Kidney (tissue), 14 donors: ENCODE measurements around the gene NFE2L2. TPM values are rescaled to one million over a fixed set of nuclear protein-coding genes. Genes with fewer than 3 reads are reported as not detected.
"Not testable (repeated sequence)": the region's sequence is repeated elsewhere in the genome, so short reads cannot be mapped to it uniquely, and the experiment has no call there.

Experiments used
- DNase-seq, 5 donors: peaks; one replicate each; pipeline ENCODE4 v3.0.0-alpha.2; 2013 to 2020
- FAIRE-seq: peaks from 2 replicates; lab custom pipeline; 2012; peaks lifted over from hg19 to GRCh38; lab: Jason Lieb, UNC
- H3K27ac ChIP-seq, 2 donors: one replicate each; pipeline ENCODE4 v1.7.0; 2013; ENCODE audit warnings: low read depth in 2 of 2, low read length in 2 of 2, inconsistent platforms in 1 of 2
- H3K27me3 ChIP-seq: one replicate; pipeline ENCODE4 v1.7.1; 2013; ENCODE audit warnings: low read length, inconsistent platforms; ENCODE audit not compliant: control insufficient read depth, insufficient read depth
- H3K36me3 ChIP-seq, 3 donors: one replicate each; pipeline versions ENCODE4 v1.7.0 to v1.7.1; 2013; ENCODE audit warnings: low read length in 3 of 3, control low read depth in 1 of 3, inconsistent platforms in 1 of 3; ENCODE audit not compliant: insufficient read depth in 3 of 3, control insufficient read depth in 2 of 3
- H3K4me1 ChIP-seq, 3 donors: one replicate each; pipeline versions ENCODE4 v1.7.0 to v1.7.1; 2013; ENCODE audit warnings: low read length in 3 of 3, inconsistent platforms in 1 of 3, low read depth in 1 of 3; ENCODE audit not compliant: control insufficient read depth in 2 of 3, insufficient read depth in 2 of 3
- H3K4me3 ChIP-seq, 3 donors: one replicate each; pipeline versions ENCODE4 v1.7.0 to v1.8.1; 2013; ENCODE audit warnings: low read length in 3 of 3, control low read depth in 1 of 3, inconsistent platforms in 1 of 3
- H3K9ac ChIP-seq, 3 donors: one replicate each; pipeline versions ENCODE4 v1.7.0 to v1.7.1; 2013; ENCODE audit warnings: low read length in 3 of 3, control low read depth in 1 of 3, inconsistent platforms in 1 of 3
- H3K9me3 ChIP-seq, 3 donors: one replicate each; pipeline versions ENCODE4 v1.7.0 to v1.7.1; 2013; ENCODE audit warnings: low read length in 3 of 3, control low read depth in 1 of 3, inconsistent platforms in 1 of 3; ENCODE audit not compliant: control insufficient read depth in 2 of 3, insufficient read depth in 1 of 3
- intact Hi-C: fragments of 100-400 bp; cut with DNase I; formaldehyde crosslinking; loops from one replicate; pipeline ENCODE4 v1.11.1; 2022
- polyA plus RNA-seq: library from polyadenylated mRNA; stranded (reverse); fragments of 350-450 nt; fragmentation: Illumina TruSeq; extraction: RNeasy Lipid Tissue Mini Kit (QIAGEN cat#74804); gene quantifications from one replicate; pipeline ENCODE4 v1.2.3, GENCODE V29; 2014; ENCODE audit warnings: low read depth, low replicate concordance; ENCODE audit not compliant: insufficient read depth
- total RNA-seq: library from RNA; stranded (reverse); fragmentation: NEBNext Ultra II Directional; extraction: Animal tissue kit (Norgen Biotek cat#: 25700); gene quantifications from one replicate; pipeline ENCODE4 v1.2.1, GENCODE V29; 2021
- TF ChIP-seq, protein P1 (sequence below): IDR thresholded peaks from 3 replicates; pipeline ENCODE4 v1.5.1; 2012; ENCODE audit warnings: mild to moderate bottlenecking, moderate library complexity, borderline replicate concordance; ENCODE audit not compliant: insufficient read depth; ENCODE audit errors: extremely low read depth
- donor health status: control.
- donor health status: control.
- donor health status: control.
- donor health status: control.
- donor health status: control.
- donor health status: DM: yes; HTN: yes; CAD: no.
- donor health status: Normal renal cell carcinoma (clear cell type).

The NFE2L2 gene
- total and polyA plus RNA-seq, 2 donors from 2014 or later = 105 to 149 TPM

DNA sequence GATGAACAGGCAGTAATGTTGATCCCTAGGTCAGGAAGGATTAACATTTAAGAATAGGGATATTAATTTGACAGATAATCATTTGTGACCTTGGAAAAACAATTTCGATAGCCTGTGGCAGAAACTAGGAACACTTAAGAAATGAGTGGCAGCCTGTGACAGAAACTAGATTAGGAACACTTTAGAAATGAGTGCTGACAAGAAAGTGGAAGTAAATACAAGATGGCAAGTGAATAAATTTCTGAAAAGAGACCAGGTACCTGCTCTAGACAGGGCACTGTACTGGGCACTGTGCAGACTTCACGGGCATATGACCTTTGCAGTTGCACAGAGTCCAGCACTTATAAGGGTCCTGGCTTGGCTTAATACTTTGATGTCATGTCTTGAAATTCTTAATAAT lies 57.4 kb downstream of the NFE2L2 start:
- H3K36me3 ChIP-seq = no peaks in the 10 kb centered on the region
- no peak overlapping the region for H3K9ac ChIP-seq
- TF ChIP-seq, protein P1, sequence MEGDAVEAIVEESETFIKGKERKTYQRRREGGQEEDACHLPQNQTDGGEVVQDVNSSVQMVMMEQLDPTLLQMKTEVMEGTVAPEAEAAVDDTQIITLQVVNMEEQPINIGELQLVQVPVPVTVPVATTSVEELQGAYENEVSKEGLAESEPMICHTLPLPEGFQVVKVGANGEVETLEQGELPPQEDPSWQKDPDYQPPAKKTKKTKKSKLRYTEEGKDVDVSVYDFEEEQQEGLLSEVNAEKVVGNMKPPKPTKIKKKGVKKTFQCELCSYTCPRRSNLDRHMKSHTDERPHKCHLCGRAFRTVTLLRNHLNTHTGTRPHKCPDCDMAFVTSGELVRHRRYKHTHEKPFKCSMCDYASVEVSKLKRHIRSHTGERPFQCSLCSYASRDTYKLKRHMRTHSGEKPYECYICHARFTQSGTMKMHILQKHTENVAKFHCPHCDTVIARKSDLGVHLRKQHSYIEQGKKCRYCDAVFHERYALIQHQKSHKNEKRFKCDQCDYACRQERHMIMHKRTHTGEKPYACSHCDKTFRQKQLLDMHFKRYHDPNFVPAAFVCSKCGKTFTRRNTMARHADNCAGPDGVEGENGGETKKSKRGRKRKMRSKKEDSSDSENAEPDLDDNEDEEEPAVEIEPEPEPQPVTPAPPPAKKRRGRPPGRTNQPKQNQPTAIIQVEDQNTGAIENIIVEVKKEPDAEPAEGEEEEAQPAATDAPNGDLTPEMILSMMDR = no peak
- intact Hi-C loops = no loop called here
- no peak overlapping the region for H3K4me3 ChIP-seq
- no peaks in the 10 kb centered on the region for H3K27me3 ChIP-seq
- no peak overlapping the region for H3K27ac ChIP-seq
- DNase-seq = no peak
- H3K4me1 ChIP-seq = peaks cover 0 to 8% (median 0%) of the 10 kb centered on the region in 3 donors
- no peak for FAIRE-seq
- H3K9me3 ChIP-seq = no peaks in the 10 kb centered on the region

DNA sequence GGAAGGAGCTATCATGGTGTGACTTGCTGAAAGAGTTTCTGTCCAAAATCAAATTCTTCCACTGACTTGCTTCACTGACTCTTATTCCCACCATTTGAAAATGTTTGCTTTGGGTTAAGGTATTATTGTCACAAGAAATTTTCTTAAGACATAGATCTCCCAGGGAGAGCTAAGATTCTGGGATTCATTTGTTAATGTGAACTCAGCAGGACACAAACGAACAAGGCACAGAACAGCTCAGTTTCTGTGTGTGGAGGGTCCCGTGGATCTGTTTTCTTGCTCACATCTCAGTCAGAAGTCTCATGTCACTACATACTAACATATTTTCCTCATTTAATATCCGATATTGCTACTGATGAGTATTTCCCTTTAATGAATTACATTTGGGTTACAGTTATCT lies 60.1 kb downstream of the NFE2L2 start:
- TF ChIP-seq, protein P1 = no peak
- intact Hi-C loops = no loop called here
- H3K9ac ChIP-seq = no peak overlapping the region
- DNase-seq (no peak), FAIRE-seq (no peak)
- no peaks in the 10 kb centered on the region for H3K36me3 ChIP-seq
- no peaks in the 10 kb centered on the region for H3K9me3 ChIP-seq
- no peaks in the 10 kb centered on the region for H3K4me1 ChIP-seq
- H3K4me3 ChIP-seq = no peak overlapping the region
- H3K27me3 ChIP-seq = no peaks in the 10 kb centered on the region
- H3K27ac ChIP-seq = no peak overlapping the region

- TF ChIP-seq, protein P1 = no peak
- no peak overlapping the region for H3K9ac ChIP-seq
- H3K36me3 ChIP-seq = no peaks in the 10 kb centered on the region
- H3K9me3 ChIP-seq = no peaks in the 10 kb centered on the region
- H3K27ac ChIP-seq = no peak overlapping the region
- intact Hi-C loops = no loop called here
- H3K27me3 ChIP-seq = no peaks in the 10 kb centered on the region
- DNase-seq = no peak
- FAIRE-seq = no peak
- H3K4me3 ChIP-seq = no peak overlapping the region
- no peaks in the 10 kb centered on the region for H3K4me1 ChIP-seq
These were observed 62.6 kb downstream of the NFE2L2 start for GRCh38 chr2:177201919-177202346.

DNA sequence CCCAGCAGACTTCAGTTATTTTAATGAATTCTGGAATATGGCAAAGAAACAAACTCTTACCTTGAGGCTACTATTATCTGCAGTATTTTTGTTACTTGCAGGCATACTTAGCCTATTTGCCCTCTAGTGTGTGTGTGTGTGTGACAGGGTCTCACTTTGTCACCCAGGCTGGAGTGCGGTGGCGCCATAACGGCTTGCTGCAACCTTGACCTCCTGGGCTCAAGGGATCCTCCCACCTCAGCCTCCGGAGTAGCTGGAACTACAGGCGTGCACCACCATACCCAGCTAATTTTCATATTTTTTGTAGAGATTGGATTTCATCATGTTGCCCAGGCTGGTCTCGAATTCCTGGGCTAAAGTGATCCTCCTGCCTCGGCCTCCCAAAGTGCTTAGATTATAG lies 64.1 kb downstream of the NFE2L2 start:
- H3K9me3 ChIP-seq, FAIRE-seq, intact Hi-C loops, H3K27ac ChIP-seq, H3K36me3 ChIP-seq, DNase-seq, H3K9ac ChIP-seq, H3K4me3 ChIP-seq, H3K27me3 ChIP-seq, H3K4me1 ChIP-seq: not testable (repeated sequence)
